GM19025 (cell line): Measurements from ENCODE around the gene KLF13.
A peak's percentile ranks its signal among the peaks of the same experiment; 100 is the strongest.

Experiments
- ATAC-seq: cut with Tn5 transposase; IDR thresholded peaks from one replicate; pipeline ENCODE4 v1.9.1; 2021; ENCODE audit warnings: mild to moderate bottlenecking, low read depth, moderate library complexity; ENCODE audit not compliant: unreplicated experiment

Gene KLF13

GRCh38 chr15:31326156-31326874 is at the start of gene KLF13:
TSS of gene KLF13 (plus strand) at chr15:31326835. CDS start at chr15:31327213, 378 bp downstream.
- ATAC-seq: peak; percentile 60

GRCh38 chr15:31277335-31278060 is 49.1 kb upstream of the KLF13 start:
- no peak for ATAC-seq

- no peak for ATAC-seq
Observed at GRCh38 chr15:31278061-31278445, 48.6 kb upstream of the KLF13 start.

GRCh38 chr15:31278544-31279220 is 48.0 kb upstream of the KLF13 start:
- no peak for ATAC-seq

GRCh38 chr15:31279221-31280045 is 47.2 kb upstream of the KLF13 start:
- ATAC-seq: no peak

- ATAC-seq: no peak
Observed at GRCh38 chr15:31280046-31280830, 46.4 kb upstream of the KLF13 start.

- no peak for ATAC-seq
Observed at GRCh38 chr15:31280831-31281216, 45.8 kb upstream of the KLF13 start.

- ATAC-seq: no peak
Observed at GRCh38 chr15:31283043-31283442, 43.6 kb upstream of the KLF13 start.

- ATAC-seq: peak; percentile 81
Observed at GRCh38 chr15:31285772-31286261, 40.8 kb upstream of the KLF13 start.

- ATAC-seq: no peak
Observed at GRCh38 chr15:31291048-31291578, 35.5 kb upstream of the KLF13 start.

GRCh38 chr15:31292391-31293015 is 34.1 kb upstream of the KLF13 start:
- ATAC-seq: no peak

GRCh38 chr15:31293655-31294054 is 33.0 kb upstream of the KLF13 start:
- no peak for ATAC-seq

- no peak for ATAC-seq
Observed at GRCh38 chr15:31294067-31294466, 32.6 kb upstream of the KLF13 start.

- no peak for ATAC-seq
Observed at GRCh38 chr15:31295658-31296057, 31.0 kb upstream of the KLF13 start.

GRCh38 chr15:31296219-31296645 is 30.4 kb upstream of the KLF13 start:
- no peak for ATAC-seq

GRCh38 chr15:31296646-31297574 is 29.7 kb upstream of the KLF13 start:
- no peak for ATAC-seq

GRCh38 chr15:31297575-31298456 is 28.8 kb upstream of the KLF13 start:
- no peak for ATAC-seq
